Fibroblast of pulmonary artery (primary cell): ENCODE data around the gene TERT.

Source experiments
- DNase-seq: peaks from one replicate; pipeline ENCODE4 v3.0.0-alpha.2; 2010; ENCODE audit warnings: low read depth
- H3K4me3 ChIP-seq: replicated peaks from 2 replicates; pipeline ENCODE4 v1.5.1; 2011; ENCODE audit warnings: low read depth, mild to moderate bottlenecking, control low read depth, low read length, moderate library complexity
- CTCF ChIP-seq: IDR thresholded peaks from 2 replicates; pipeline ENCODE4 v1.5.1; 2011; ENCODE audit warnings: mild to moderate bottlenecking, control low read depth, low read length, inconsistent platforms; ENCODE audit errors: missing control alignments

TERT gene

GRCh38 chr5:1227667-1228066, 67.2 kb downstream of the TERT start:
- no peak for DNase-seq
- no peak for TF ChIP-seq CTCF
- H3K4me3 ChIP-seq = no peak overlapping the region

GRCh38 chr5:1226839-1227581, 67.9 kb downstream of the TERT start:
- DNase-seq = no peak
- no peak overlapping the region for H3K4me3 ChIP-seq
- TF ChIP-seq CTCF = no peak

- TF ChIP-seq CTCF = no peak
- no peak for DNase-seq
- H3K4me3 ChIP-seq = no peak overlapping the region
These were observed 68.6 kb downstream of the TERT start for GRCh38 chr5:1226231-1226630.

GRCh38 chr5:1225081-1225480, 69.8 kb downstream of the TERT start, which contains the start of gene SLC6A18:
Gene SLC6A18 (plus strand): TSS chr5:1225381. CDS start chr5:1225478, 97 bp downstream.
- no peak for TF ChIP-seq CTCF
- DNase-seq = no peak
- H3K4me3 ChIP-seq = no peak within 1 kb of the TSS

GRCh38 chr5:1224631-1225030, 70.2 kb downstream of the TERT start:
- no peak for DNase-seq
- no peak for TF ChIP-seq CTCF
- H3K4me3 ChIP-seq = no peak overlapping the region

GRCh38 chr5:1223278-1223670, 71.6 kb downstream of the TERT start:
- no peak overlapping the region for H3K4me3 ChIP-seq
- no peak for DNase-seq
- TF ChIP-seq CTCF = no peak
